GM20431 (cell line): ENCODE measurements around the gene CCL4.
"Not testable (repeated sequence)": the region's sequence is repeated elsewhere in the genome, so short reads cannot be mapped to it uniquely, and the experiment has no call there.

Experiments used
- in situ Hi-C: fragments of 300-500 bp; cut with MseI, MboI; formaldehyde crosslinking; loops from one replicate; pipeline ENCODE4 v1.15.0; 2020; ENCODE audit warnings: low sequenced_read_pairs; ENCODE audit not compliant: unreplicated experiment

Gene CCL4

GRCh38 chr17:36114971-36115648 lies 11.5 kb downstream of the CCL4 start:
- in situ Hi-C loops = not testable (repeated sequence)

DNA sequence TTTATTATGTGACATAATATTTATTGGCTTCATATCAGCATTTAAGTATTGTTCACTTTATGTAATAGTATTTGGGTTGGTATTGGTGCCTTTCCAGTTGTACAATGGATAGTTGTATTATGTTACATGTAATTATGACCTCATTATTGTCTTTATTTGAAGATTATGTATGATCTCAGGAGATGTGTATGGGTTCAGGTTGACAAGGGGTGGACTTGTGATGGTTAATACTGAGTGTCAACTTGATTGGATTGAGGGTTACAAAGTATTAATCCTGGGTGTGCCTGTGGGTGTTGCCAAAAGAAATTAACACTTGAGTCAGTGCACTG lies 12.0 kb downstream of the CCL4 start:
- in situ Hi-C loops = not testable (repeated sequence)

DNA sequence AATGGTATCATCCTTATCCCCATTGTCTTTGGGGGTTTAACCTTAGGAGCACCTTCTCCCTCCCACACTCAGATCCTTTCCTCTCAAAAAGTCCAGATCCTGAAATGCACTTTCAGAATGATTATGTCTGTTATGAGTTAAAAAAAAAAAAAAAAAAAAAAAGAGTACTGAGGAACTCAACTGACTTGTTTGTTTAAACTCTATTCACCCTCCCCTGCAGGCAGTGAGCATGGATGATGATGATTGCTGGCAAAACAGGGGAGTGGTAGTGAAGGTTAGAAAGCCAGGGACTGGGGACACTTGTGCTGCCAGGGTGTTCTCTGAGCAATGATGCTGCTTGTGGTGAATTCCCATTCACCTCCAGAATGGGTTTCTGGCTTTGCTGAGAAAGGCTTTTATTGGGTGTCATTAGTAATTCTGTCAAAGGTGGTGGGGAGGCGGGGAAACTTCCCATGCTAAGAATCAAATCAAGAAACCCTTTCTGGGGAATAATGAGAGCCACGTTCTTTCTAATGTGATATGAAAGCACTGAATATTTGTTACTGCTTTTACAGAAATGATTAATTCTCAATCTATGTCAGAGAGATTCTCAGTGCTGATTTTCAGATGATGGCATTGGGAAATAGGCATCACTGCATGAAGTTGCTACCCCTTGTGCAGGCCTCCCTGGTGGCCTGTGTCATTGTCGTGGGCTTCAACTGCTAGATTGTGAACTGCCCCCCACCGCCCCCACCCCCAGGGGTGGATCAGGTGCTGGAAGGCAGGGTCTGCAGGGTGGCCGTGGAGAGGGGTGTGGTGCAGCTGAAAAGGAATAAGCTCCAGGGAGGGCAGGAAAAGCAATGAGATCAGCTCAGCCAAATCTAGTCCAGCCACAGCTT lies 14.1 kb downstream of the CCL4 start:
- in situ Hi-C loops = no loop called here

DNA sequence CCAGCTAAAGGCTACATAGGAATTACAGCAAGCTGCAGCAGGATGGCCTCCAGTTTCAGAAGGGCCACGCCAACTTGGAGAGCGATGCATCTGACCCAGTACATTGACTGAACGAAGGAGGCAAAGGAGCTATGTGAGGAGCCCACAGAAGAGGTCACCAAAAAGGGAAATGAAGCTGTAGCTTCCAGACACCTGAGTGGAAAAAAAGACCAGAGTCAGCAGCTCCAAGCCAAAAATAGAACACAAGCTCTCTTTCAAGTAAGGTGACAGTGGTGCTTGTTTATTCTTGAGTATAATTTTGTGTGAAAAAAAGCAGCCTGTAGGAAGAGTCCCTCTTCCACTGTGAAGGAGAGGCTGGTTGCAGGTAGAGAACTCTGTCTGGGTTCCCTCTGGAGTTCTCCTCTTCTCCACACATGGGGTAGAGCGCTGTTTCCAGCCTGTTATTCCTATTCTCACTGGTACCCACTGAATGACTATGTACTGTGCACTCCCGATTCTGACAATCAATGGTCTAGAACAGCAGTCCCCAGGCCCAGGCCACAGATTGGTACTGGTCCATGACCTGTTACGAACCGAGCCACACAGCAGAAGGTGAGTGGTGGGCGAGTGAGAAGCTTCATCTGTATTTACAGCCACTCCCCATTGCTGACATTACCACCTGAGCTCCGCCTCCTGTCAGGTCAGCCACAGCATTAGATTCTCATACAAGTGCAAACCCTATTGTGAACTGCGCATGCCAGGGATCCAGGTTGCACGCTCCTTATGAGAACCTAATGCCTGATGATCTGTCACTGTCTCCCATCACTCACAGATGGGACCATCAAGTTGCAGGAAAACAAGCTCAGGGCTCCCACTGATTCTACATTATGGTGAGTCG lies 15.1 kb downstream of the CCL4 start:
- in situ Hi-C loops = no loop called here

- in situ Hi-C loops = no loop called here
Observed at GRCh38 chr17:36120221-36120620, 16.6 kb downstream of the CCL4 start.

GRCh38 chr17:36121099-36121498 lies 17.5 kb downstream of the CCL4 start:
- in situ Hi-C loops = not testable (repeated sequence)

- in situ Hi-C loops = no loop called here
Observed at GRCh38 chr17:36123431-36123830, 19.8 kb downstream of the CCL4 start.

GRCh38 chr17:36124879-36125824 lies 21.5 kb downstream of the CCL4 start:
- in situ Hi-C loops = no loop called here

GRCh38 chr17:36127199-36127893 lies 23.7 kb downstream of the CCL4 start:
- in situ Hi-C loops = no loop called here

- in situ Hi-C loops = no loop called here
Observed at GRCh38 chr17:36127911-36128310, 24.3 kb downstream of the CCL4 start.

DNA sequence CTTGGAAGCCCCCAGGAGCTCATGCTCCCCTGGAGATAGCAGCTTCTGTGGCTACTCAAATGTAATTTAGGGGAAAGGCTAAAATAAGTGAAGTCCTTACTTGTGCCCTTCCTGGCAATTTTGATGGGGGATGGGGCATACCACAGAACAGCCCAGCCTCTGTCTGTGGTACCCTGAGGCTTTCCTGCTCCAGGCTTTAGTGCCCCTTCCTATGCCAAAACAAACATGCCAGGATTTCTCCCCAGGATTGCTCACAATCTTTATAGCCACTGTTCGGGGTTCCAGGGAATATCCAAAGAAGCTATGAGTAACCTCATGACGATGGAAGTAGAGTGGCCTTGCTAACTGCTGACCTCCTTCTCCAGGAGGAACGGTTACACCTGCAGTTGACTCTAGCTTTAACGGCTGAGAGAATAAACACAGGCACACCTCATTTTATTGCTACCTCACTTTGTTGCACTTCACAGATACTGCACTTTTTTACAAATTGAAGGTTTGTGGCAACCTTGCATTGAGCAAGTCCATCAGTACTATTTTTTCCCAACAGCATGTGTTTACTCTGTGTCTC lies 24.9 kb downstream of the CCL4 start:
- in situ Hi-C loops = no loop called here

DNA sequence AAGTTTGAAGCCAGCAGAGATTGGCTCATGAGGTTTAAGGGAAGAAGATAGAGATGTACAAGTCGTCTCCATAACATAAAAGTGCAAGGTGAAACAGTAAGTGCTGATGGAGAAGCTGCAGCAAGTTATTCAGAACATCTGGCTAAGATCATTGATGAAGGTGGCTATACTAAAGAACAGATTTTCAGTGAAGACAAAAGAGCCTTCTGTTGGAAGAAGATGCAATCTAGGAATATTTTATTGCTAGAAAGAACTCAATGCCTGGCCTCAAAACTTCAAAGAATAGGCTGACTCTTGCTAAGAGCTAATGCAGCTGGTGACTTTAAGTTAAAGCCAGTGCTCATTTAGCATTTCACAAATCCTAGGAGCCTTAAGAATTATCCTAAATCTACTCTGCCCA lies 26.0 kb downstream of the CCL4 start:
- in situ Hi-C loops = no loop called here

DNA sequence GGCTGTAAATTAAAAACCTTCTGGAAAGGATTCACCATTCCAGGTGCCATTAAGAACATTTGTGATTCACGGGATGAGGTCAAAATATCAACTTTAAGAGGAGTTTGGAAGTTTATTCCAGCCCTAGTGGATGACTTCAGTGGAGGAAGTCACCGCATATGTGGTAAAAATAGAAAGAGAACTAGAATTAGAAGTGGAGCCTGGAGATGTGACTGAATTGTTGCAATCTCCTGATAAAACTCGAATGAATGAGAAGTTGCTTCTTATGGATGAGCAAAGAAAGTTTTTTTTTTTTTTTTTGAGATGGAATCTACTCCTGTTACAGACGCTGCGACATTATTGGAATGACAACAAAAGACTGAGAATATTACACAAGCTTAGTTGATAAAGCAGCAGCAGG lies 26.7 kb downstream of the CCL4 start:
- in situ Hi-C loops = no loop called here

GRCh38 chr17:36131421-36131820 lies 27.8 kb downstream of the CCL4 start:
- in situ Hi-C loops = no loop called here

DNA sequence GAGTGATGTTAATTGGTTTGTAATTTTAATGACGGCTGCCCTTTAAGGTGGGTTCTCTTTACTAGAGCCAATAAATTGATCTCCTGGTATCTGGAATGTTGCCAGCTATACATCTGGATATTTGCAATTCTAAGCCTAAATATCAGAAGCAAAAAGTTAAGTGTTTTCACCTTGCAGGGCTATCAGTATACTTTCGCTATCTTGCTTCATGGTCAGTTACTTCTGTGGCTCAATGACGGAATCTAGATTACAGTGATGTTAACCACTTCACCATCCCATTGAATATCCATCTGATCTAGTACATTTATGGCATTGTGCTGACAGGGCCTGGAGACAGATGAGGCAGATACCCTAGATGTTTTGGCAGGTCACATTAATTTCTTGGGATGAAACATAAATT lies 28.3 kb downstream of the CCL4 start:
- in situ Hi-C loops = no loop called here

DNA sequence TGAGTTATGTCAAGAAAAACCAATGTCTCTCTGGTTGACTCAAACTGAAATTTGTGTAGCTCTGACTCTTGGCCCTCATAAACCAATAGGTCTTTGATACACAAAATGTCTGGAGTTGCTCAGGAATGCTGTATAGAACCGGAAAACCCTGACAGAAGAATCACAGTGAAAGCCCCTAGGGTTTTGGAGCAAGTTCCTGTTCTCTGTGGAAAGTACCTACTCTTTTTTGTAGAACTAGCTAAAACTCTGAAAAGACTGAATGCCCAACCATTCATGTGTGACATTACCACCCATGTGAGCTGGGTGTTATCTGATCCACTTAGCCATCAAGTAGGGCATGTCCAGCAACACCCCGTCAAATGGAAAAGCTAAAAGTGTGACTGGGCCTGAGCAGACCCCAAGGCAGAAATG lies 28.8 kb downstream of the CCL4 start:
- in situ Hi-C loops = no loop called here

DNA sequence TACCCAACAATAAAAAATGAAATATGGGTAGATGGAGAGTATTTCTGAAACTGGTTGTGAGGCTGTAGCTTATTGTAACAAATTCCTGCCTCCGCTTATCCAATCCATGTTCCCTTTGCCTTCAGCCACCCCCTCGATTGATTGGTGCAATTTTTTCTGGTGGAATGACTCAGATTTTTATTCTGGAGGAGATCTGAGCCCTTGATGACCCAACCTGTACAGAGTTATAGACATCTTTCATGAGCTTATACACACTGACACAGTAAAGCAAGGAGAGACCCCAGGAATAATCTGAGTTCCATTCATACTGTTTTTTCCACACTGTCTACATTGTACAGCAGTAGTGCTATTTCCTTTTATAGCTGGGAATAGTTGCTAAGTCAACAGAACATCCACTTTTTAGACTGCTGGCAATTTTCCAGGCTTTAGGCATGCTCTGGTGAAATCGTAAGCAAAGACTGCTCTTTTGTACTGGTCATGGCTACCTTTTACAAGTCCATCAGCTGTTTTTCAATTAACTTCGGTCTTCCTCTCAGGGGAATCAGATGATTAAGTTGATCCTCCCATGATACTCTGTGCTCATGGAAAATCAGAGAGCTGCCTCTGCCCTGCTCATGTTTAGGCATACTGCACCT lies 30.1 kb downstream of the CCL4 start:
- in situ Hi-C loops = no loop called here

- in situ Hi-C loops = no loop called here
Observed at GRCh38 chr17:36135465-36135864, 31.8 kb downstream of the CCL4 start.
